ENCODE results near the gene STUB1.
A peak's percentile ranks its signal among the peaks of the same experiment; 100 is the strongest.

The STUB1 gene

DNA sequence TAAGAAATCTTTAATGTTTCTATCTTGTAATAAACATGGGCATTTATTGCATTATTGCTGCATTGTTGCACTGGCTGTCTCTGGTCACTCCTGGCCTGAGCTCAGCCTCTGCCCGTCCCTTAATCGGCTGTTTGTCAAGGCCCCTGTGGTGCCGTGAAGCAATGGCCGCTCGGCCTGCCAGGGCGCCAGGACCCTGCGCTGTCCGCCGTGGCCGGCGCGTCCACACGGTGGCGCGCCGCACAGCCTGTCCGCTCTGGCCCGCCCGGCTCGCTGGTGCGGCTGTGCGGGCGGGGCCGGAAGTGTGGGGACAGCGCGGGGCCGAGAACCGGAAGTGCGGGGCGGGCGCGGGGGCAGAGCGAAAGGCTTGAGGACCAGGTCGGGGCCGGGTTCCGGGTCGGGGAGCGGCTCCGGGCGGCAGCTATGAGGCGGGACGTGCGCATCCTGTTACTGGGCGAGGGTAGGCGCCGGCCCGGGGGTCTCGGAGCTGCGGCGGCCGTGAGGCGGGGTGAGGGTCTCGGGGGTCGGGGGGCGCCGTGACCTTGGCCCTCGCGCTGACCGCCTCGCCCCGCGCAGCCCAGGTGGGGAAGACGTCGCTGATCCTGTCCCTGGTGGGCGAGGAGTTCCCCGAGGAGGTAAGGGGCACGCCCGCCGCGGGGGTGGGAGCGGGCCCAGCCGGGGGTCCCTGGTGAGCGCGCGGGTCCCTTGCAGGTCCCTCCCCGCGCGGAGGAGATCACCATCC is 12.3 kb upstream of the STUB1 start, which contains the start of gene RHOT2:
Gene RHOT2 (plus strand): TSS at position 353 of the 739 bp plus-strand sequence. CDS start 68 bp downstream, at position 421.
- Mint-ChIP-seq H3K36me3 (ENCODE audit: low read depth) (peaks cover 4% of the 10 kb centered on the region), H3K27me3 (ENCODE audit: low read depth) (no peaks in the 10 kb centered on the region), H3K27ac (peak within 1 kb of the TSS; percentile 81), H3K9me3 (no peaks in the 10 kb centered on the region), H3K4me1 (ENCODE audit: low read depth) (peaks cover 1% of the 10 kb centered on the region), H3K4me3 (peak within 1 kb of the TSS; percentile 82)
- peak; percentile 97 for DNase-seq (ENCODE audit: low spot score)

GRCh38 chr16:668519-669171 is 11.6 kb upstream of the STUB1 start:
- Mint-ChIP-seq H3K36me3 (ENCODE audit: low read depth) (peaks cover 5% of the 10 kb centered on the region), H3K9me3 (no peaks in the 10 kb centered on the region), H3K4me3 (peak overlapping the region; percentile 82), H3K27me3 (ENCODE audit: low read depth) (no peaks in the 10 kb centered on the region), H3K4me1 (ENCODE audit: low read depth) (peaks cover 1% of the 10 kb centered on the region), H3K27ac (peak overlapping the region; percentile 68)
- DNase-seq (ENCODE audit: low spot score) = no peak

- Mint-ChIP-seq H3K27me3 (ENCODE audit: low read depth) (no peaks in the 10 kb centered on the region), H3K4me3 (peak overlapping the region; percentile 82), H3K27ac (no peak overlapping the region), H3K9me3 (no peaks in the 10 kb centered on the region), H3K36me3 (ENCODE audit: low read depth) (peaks cover 5% of the 10 kb centered on the region), H3K4me1 (ENCODE audit: low read depth) (peaks cover 1% of the 10 kb centered on the region)
- DNase-seq (ENCODE audit: low spot score) = no peak
Observed at GRCh38 chr16:669666-670065, 10.5 kb upstream of the STUB1 start.

DNA sequence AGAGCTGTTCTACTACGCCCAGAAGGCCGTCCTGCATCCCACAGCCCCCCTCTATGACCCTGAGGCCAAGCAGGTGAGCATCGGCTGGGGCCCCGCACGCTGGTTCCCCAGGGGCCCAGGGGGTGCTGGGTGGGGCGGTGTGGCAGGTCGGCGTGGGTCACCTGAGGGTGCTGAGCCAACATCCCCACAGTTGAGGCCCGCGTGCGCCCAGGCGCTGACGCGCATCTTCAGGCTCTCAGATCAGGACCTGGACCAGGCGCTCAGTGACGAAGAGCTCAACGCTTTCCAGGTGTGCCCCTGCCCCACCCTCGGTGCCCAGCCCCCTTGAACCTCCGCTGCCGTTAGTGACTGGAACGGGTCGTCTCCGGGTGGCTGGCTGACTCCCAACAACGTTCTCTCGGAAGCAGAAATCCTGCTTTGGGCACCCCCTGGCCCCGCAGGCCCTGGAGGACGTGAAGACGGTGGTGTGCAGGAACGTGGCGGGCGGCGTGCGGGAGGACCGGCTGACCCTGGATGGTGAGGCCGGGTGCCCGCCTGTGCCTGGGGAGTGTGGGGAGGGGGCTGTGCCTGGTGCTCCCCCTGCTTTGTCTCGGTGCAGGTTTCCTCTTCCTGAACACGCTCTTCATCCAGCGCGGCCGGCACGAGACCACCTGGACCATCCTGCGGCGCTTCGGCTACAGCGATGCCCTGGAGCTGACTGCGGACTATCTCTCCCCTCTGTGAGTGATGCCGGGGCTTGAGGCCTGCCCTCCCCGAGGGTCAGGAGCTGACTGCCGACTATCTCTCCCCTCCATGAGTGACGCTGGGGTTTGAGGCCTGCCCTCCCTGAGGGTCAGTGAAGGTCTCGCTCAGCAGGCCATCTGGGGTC is 9.5 kb upstream of the STUB1 start:
- Mint-ChIP-seq H3K27me3 (ENCODE audit: low read depth) (peaks cover 4% of the 10 kb centered on the region), H3K4me3 (peak overlapping the region; percentile 48), H3K36me3 (ENCODE audit: low read depth) (peaks cover 5% of the 10 kb centered on the region), H3K4me1 (ENCODE audit: low read depth) (peaks cover 1% of the 10 kb centered on the region), H3K9me3 (no peaks in the 10 kb centered on the region), H3K27ac (no peak overlapping the region)
- no peak for DNase-seq (ENCODE audit: low spot score)

DNA sequence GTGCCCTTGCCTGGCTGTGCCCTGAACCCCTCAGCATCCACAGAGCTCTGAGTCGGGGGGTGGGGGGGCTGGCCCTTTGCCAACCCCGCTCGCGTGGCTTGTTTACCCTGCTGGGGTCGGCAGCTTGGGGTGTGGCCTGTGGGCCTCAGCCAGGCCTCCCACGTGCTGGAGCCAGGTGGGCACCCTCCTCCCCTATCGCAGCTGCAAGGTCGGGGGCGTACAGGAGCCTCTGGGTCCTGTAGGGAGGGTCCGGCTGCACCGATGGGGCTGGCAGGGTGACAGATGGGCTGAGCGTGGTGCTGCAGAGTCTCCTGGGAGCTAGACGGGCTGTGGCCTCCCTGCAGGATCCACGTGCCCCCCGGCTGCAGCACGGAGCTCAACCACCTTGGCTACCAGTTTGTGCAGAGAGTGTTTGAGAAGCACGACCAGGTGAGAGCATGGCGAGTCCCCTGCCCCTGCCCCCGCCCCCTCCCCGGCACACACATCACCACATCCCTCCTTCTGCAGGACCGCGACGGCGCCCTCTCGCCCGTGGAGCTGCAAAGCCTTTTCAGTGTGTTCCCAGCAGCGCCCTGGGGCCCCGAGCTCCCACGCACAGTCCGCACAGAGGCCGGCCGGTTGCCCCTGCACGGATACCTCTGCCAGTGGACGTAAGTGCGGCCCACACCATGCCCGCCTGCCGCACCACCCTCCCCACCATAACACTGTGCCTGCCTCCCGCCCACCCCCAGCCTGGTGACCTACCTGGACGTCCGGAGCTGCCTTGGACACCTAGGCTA is 8.7 kb upstream of the STUB1 start:
- H3K4me1 Mint-ChIP-seq (ENCODE audit: low read depth) = peaks cover 1% of the 10 kb centered on the region
- H3K9me3 Mint-ChIP-seq = no peaks in the 10 kb centered on the region
- no peak overlapping the region for H3K27ac Mint-ChIP-seq
- no peak for DNase-seq (ENCODE audit: low spot score)
- no peak overlapping the region for H3K4me3 Mint-ChIP-seq
- peaks cover 4% of the 10 kb centered on the region for H3K27me3 Mint-ChIP-seq (ENCODE audit: low read depth)
- H3K36me3 Mint-ChIP-seq (ENCODE audit: low read depth) = peaks cover 5% of the 10 kb centered on the region

- H3K4me3 Mint-ChIP-seq = no peak overlapping the region
- peaks cover 4% of the 10 kb centered on the region for H3K27me3 Mint-ChIP-seq (ENCODE audit: low read depth)
- H3K36me3 Mint-ChIP-seq (ENCODE audit: low read depth) = peaks cover 5% of the 10 kb centered on the region
Observed at GRCh38 chr16:672371-672770, 7.8 kb upstream of the STUB1 start.

GRCh38 chr16:672851-673250 is 7.4 kb upstream of the STUB1 start:
- peaks cover 4% of the 10 kb centered on the region for H3K27me3 Mint-ChIP-seq (ENCODE audit: low read depth)
- no peaks in the 10 kb centered on the region for H3K4me1 Mint-ChIP-seq (ENCODE audit: low read depth)
- no peak overlapping the region for H3K27ac Mint-ChIP-seq
- no peak for DNase-seq (ENCODE audit: low spot score)
- H3K36me3 Mint-ChIP-seq (ENCODE audit: low read depth) = peaks cover 5% of the 10 kb centered on the region
- H3K9me3 Mint-ChIP-seq = no peaks in the 10 kb centered on the region
- H3K4me3 Mint-ChIP-seq = no peak overlapping the region

More at GRCh38 chr16:672371-672770, 7.8 kb upstream of the STUB1 start:
- H3K9me3 Mint-ChIP-seq = no peaks in the 10 kb centered on the region
- no peak for DNase-seq (ENCODE audit: low spot score)
- H3K27ac Mint-ChIP-seq = no peak overlapping the region
- H3K4me1 Mint-ChIP-seq (ENCODE audit: low read depth) = peaks cover 1% of the 10 kb centered on the region

DNA sequence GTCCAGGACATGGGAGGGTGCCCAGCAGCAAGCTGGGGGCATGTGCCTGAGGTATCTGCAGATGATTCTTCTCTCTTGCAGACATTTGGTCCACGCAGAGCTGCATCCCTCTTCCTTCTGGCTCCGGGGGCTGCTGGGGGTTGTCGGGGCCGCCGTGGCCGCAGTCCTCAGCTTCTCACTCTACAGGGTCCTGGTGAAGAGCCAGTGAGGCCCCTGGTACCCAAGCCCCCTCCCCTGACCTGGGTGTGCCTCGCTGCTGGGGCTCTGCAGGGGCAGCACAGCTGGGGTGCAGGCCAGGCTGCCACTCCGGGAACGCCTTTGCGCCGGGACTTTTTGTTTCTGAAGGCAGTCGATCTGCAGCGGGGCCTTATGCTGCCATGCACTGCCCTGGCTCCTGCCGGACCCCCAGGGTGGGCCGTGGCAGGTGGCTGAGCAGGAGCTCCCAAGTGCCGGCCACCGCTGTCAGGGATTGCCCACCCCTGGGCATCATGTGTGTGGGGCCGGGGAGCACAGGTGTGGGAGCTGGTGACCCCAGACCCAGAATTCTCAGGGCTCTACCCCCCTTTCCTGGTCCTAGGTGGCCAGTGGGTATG is 6.7 kb upstream of the STUB1 start:
- Mint-ChIP-seq H3K9me3 (no peaks in the 10 kb centered on the region), H3K36me3 (ENCODE audit: low read depth) (peaks cover 5% of the 10 kb centered on the region), H3K4me1 (ENCODE audit: low read depth) (no peaks in the 10 kb centered on the region), H3K4me3 (no peak overlapping the region), H3K27ac (no peak overlapping the region), H3K27me3 (ENCODE audit: low read depth) (peaks cover 4% of the 10 kb centered on the region)
- no peak for DNase-seq (ENCODE audit: low spot score)

GRCh38 chr16:674214-674881 is 5.9 kb upstream of the STUB1 start:
- H3K9me3 Mint-ChIP-seq = no peaks in the 10 kb centered on the region
- peaks cover 5% of the 10 kb centered on the region for H3K36me3 Mint-ChIP-seq (ENCODE audit: low read depth)
- peaks cover 4% of the 10 kb centered on the region for H3K27me3 Mint-ChIP-seq (ENCODE audit: low read depth)
- H3K4me3 Mint-ChIP-seq = no peak overlapping the region
- no peak for DNase-seq (ENCODE audit: low spot score)
- peaks cover 2% of the 10 kb centered on the region for H3K4me1 Mint-ChIP-seq (ENCODE audit: low read depth)
- H3K27ac Mint-ChIP-seq = no peak overlapping the region

- DNase-seq (ENCODE audit: low spot score) = no peak
- no peaks in the 10 kb centered on the region for H3K9me3 Mint-ChIP-seq
- H3K27me3 Mint-ChIP-seq (ENCODE audit: low read depth) = peaks cover 4% of the 10 kb centered on the region
- H3K36me3 Mint-ChIP-seq (ENCODE audit: low read depth) = peaks cover 3% of the 10 kb centered on the region
- H3K4me1 Mint-ChIP-seq (ENCODE audit: low read depth) = peaks cover 3% of the 10 kb centered on the region
- no peak within 1 kb of the TSS for H3K27ac Mint-ChIP-seq
- no peak within 1 kb of the TSS for H3K4me3 Mint-ChIP-seq
Observed at GRCh38 chr16:674968-675883, 5.0 kb upstream of the STUB1 start, which contains the start of gene RHBDL1. RHBDL1 (plus strand) TSS chr16:675671; CDS start chr16:675791, 120 bp downstream.

- Mint-ChIP-seq H3K9me3 (no peaks in the 10 kb centered on the region), H3K36me3 (ENCODE audit: low read depth) (peaks cover 5% of the 10 kb centered on the region), H3K4me3 (no peak overlapping the region), H3K27me3 (ENCODE audit: low read depth) (peaks cover 4% of the 10 kb centered on the region), H3K27ac (no peak overlapping the region), H3K4me1 (ENCODE audit: low read depth) (peaks cover 4% of the 10 kb centered on the region)
- no peak for DNase-seq (ENCODE audit: low spot score)
Observed at GRCh38 chr16:675884-676564, 4.2 kb upstream of the STUB1 start.
